GM19463 (cell line): ENCODE measurements around the gene PLEKHD1.

ENCODE experiments used
- ATAC-seq: cut with Tn5 transposase; IDR thresholded peaks from one replicate; pipeline ENCODE4 v1.9.1; 2021; ENCODE audit warnings: mild to moderate bottlenecking, moderate library complexity; ENCODE audit not compliant: unreplicated experiment

Gene PLEKHD1

GRCh38 chr14:69506241-69506595 is 21.7 kb downstream of the PLEKHD1 start:
- ATAC-seq: no peak

GRCh38 chr14:69518289-69519101 is 34.0 kb downstream of the PLEKHD1 start:
- ATAC-seq: no peak

- no peak for ATAC-seq
Measured at GRCh38 chr14:69519204-69520100, 34.9 kb downstream of the PLEKHD1 start.

GRCh38 chr14:69522026-69522425 is 37.5 kb downstream of the PLEKHD1 start:
- no peak for ATAC-seq

GRCh38 chr14:69525896-69526295 is 41.4 kb downstream of the PLEKHD1 start:
- no peak for ATAC-seq

GRCh38 chr14:69527635-69528034 is 43.1 kb downstream of the PLEKHD1 start:
- ATAC-seq: no peak

- ATAC-seq: no peak
Measured at GRCh38 chr14:69528143-69528542, 43.6 kb downstream of the PLEKHD1 start.

- ATAC-seq: no peak
Measured at GRCh38 chr14:69528930-69529329, 44.4 kb downstream of the PLEKHD1 start.

GRCh38 chr14:69529563-69529962 is 45.0 kb downstream of the PLEKHD1 start:
- no peak for ATAC-seq

- ATAC-seq: no peak
Measured at GRCh38 chr14:69530095-69530494, 45.6 kb downstream of the PLEKHD1 start.

GRCh38 chr14:69531135-69531534 is 46.6 kb downstream of the PLEKHD1 start:
- no peak for ATAC-seq

- ATAC-seq: no peak
Measured at GRCh38 chr14:69532561-69533340, 48.2 kb downstream of the PLEKHD1 start.

GRCh38 chr14:69535230-69535848 is 50.8 kb downstream of the PLEKHD1 start:
- ATAC-seq: no peak

GRCh38 chr14:69536971-69537370 is 52.4 kb downstream of the PLEKHD1 start:
- ATAC-seq: no peak

GRCh38 chr14:69537900-69538299 is 53.4 kb downstream of the PLEKHD1 start:
- no peak for ATAC-seq

GRCh38 chr14:69538766-69539165 is 54.2 kb downstream of the PLEKHD1 start:
- ATAC-seq: no peak

- ATAC-seq: no peak
Measured at GRCh38 chr14:69539631-69540410, 55.3 kb downstream of the PLEKHD1 start.

- no peak for ATAC-seq
Measured at GRCh38 chr14:69540654-69541335, 56.3 kb downstream of the PLEKHD1 start.

GRCh38 chr14:69542311-69542710 is 57.8 kb downstream of the PLEKHD1 start:
- no peak for ATAC-seq
